ENCODE measurements around the gene FCRL5.

The FCRL5 gene

DNA sequence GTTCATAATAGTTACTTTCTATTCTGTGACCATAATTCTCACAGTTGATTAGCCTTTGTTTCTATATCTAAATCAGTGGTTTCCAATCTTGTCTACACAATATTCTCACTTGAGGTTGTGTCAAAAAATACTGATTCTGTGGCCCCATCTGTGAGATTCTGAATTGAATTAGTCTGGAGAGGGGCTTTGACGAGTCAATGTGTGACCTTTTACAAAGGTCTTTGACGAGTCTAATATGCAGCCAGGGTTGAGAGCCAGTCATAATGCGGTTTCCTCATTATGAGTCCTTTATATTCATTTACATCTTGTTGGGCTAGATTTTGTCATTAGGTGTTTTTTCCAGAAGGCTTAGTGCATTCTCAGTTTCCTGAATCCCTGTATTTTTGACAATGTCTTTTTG lies 19.7 kb downstream of the FCRL5 start:
- DNase-seq (ENCODE audit: low read depth in 1 of 2, low spot score in 1 of 2), result no peak

GRCh38 chr1:157523774-157524493 lies 28.4 kb downstream of the FCRL5 start:
- DNase-seq (ENCODE audit: low read depth in 1 of 2, low spot score in 1 of 2), result no peak

DNA sequence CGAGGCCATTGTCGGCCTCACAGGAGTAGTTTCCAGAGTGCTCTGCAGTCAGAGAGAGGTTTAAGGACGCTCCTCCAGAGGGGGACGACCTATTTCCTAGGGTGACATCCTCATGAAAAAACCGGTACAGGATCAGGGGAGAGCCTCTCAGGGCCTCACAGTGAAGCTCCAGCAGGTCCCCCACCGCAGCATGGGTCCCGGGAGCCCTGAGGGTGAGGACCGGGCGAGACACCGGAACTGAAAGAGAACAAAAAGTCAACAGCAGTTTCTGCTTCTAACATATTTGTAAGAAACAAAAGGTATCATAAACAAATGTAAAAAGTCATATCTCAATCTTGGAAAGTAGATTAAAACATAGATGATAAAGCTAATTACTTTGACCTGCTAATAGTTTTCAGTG lies 31.3 kb downstream of the FCRL5 start:
- no peak for DNase-seq (ENCODE audit: low read depth in 1 of 2, low spot score in 1 of 2)

GRCh38 chr1:157520386-157520935 lies 31.9 kb downstream of the FCRL5 start:
- no peak for DNase-seq (ENCODE audit: low read depth in 1 of 2, low spot score in 1 of 2)

DNA sequence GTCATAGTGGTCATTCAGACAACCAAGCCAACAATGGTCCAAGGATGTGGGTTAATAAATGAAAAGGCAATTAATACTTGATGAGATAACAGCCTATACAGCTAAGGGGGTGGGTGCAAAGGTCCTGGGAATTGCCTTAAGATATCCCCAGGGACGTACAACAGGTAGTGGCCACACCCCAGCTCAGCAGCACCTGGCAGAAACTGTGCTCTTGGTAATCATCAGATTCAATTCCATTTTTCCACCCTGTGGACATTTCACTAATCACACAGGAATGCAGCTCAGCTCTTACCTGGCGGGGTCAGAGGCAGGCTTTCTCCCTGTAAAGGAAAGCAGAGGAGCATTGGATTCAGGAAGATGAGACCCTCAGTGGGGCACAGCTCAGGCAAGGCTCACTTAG lies 32.9 kb downstream of the FCRL5 start:
- no peak for DNase-seq (ENCODE audit: low read depth in 1 of 2, low spot score in 1 of 2)

GRCh38 chr1:157517016-157517415 lies 35.3 kb downstream of the FCRL5 start:
- no peak for DNase-seq (ENCODE audit: low read depth in 1 of 2, low spot score in 1 of 2)

- no peak for DNase-seq (ENCODE audit: low read depth in 1 of 2, low spot score in 1 of 2)
These were observed 36.6 kb downstream of the FCRL5 start for GRCh38 chr1:157515709-157516108.

GRCh38 chr1:157515141-157515540 lies 37.2 kb downstream of the FCRL5 start:
- no peak for DNase-seq (ENCODE audit: low read depth in 1 of 2, low spot score in 1 of 2)

GRCh38 chr1:157512036-157512969 lies 40.0 kb downstream of the FCRL5 start:
- no peak for DNase-seq (ENCODE audit: low read depth in 1 of 2, low spot score in 1 of 2)

- no peak for DNase-seq (ENCODE audit: low read depth in 1 of 2, low spot score in 1 of 2)
These were observed 42.6 kb downstream of the FCRL5 start for GRCh38 chr1:157509546-157510232.

DNA sequence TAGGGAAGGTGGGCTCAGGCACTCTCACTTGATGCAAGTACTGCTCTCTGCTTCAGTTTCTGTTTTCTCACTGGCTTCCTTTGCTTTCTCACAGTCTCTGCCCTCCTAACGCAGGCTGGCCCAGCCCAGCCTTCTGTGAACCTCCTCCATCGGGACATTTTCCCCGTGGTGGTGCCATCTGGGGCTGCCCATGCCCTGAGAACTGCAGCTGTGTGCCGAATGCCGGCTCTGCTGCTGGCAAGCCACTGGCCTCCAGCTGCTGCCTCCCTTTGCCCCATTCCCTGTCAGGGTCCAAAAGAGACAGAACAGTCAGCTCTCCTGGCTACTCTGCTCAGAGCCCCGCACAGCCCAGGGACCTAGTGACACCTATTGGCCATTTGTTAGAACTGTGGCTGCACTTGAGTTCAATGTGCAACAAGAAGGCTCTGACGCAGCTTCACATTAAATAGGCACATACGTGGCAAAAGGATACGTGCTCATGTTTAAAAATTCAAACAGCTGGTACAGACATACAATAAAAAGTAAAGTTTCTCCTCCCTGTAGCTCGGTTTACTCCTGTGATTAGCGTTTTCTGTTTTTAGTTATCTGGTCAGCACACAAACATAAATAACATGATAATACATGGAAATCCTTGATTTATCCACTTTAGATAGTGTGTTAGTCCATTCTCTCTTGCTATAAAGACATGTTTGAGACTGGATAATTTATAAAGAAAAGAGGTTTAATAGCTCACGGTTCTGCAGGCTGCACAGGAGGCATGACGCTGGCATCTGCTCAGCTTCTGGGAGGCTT lies 46.6 kb downstream of the FCRL5 start:
- DNase-seq (ENCODE audit: low read depth in 1 of 2, low spot score in 1 of 2), result no peak

DNA sequence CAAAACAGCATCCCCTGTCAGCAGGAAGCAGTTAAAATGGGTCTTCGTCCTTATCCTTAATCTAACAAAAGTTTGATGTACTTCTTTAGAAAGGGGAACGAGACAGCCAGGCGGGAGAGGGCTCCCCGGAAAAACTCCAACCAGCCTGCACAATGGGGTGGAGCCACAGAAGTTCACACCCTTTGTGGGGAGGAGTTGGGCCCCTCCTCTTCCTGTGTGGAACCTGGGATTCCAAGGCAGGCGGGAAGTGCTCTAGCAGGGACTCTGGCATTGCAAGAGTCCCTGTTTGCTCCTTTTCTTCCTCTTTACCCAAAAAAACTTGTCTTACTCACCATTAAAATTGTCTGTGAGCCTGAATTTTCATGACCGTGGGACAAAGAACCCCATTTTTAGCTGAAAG lies 47.7 kb downstream of the FCRL5 start:
- no peak for DNase-seq (ENCODE audit: low read depth in 1 of 2, low spot score in 1 of 2)

- no peak for DNase-seq (ENCODE audit: low read depth in 1 of 2, low spot score in 1 of 2)
These were observed 52.8 kb downstream of the FCRL5 start for GRCh38 chr1:157499521-157499920.

GRCh38 chr1:157498736-157499090 lies 53.6 kb downstream of the FCRL5 start:
- DNase-seq (ENCODE audit: low read depth in 1 of 2, low spot score in 1 of 2), result no peak

GRCh38 chr1:157497987-157498735 lies 54.2 kb downstream of the FCRL5 start:
- DNase-seq (ENCODE audit: low read depth in 1 of 2, low spot score in 1 of 2), result no peak

- DNase-seq (ENCODE audit: low read depth in 1 of 2, low spot score in 1 of 2), result no peak
These were observed 55.0 kb downstream of the FCRL5 start for GRCh38 chr1:157497284-157497683.

GRCh38 chr1:157496121-157496526 lies 56.2 kb downstream of the FCRL5 start:
- DNase-seq (ENCODE audit: low read depth in 1 of 2, low spot score in 1 of 2), result no peak

DNA sequence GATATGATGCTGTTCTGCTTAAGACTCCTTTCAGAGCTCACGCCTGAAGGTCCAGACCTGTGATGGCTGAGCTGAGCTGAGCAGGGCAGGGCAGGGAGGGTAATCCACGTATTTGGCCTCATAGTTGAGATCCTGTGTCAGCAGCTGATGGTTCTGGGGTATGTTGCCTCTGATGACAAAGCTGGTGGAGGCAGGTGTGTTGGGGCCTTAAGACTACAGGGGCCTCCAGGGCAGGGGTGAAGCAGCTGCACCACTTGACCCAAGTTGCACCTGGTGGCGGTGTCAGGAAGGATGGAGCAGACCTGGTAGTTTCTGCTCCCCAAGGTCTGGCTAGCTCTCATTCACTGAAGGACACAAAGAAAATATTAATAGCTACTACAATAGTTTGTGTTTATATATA lies 57.0 kb downstream of the FCRL5 start:
- DNase-seq (ENCODE audit: low read depth in 1 of 2, low spot score in 1 of 2), result no peak

DNA sequence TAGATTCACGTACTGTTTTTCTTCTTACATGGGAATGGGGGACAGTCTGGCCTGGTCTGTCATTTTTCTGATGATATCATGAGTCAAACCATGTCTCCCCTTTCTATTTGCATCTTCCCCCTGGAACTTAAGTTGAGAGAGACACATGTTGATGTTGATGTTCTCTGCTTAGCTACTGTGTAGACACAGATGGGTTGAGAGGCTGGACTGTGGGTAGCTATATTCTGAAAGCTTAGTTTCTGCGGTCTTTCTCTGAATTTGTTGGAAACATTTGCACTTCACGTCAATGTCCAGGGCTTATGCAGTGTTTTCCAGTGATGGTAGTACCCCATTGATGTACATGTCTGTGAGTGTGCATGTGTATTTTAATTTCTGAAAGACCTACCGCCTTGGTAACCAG lies 58.2 kb downstream of the FCRL5 start:
- no peak for DNase-seq (ENCODE audit: low read depth in 1 of 2, low spot score in 1 of 2)
